HG03135 (cell line): Measurements from ENCODE around the gene MYMX.

Source experiments
- ATAC-seq: cut with Tn5 transposase; IDR thresholded peaks from one replicate; pipeline ENCODE4 v1.9.1; 2021; ENCODE audit warnings: mild to moderate bottlenecking, moderate library complexity; ENCODE audit not compliant: unreplicated experiment

MYMX gene

GRCh38 chr6:44249082-44249748 lies 32.5 kb downstream of the MYMX start:
- no peak for ATAC-seq

GRCh38 chr6:44250067-44250717 lies 33.5 kb downstream of the MYMX start:
- ATAC-seq = no peak

GRCh38 chr6:44250718-44251123 lies 34.0 kb downstream of the MYMX start:
- ATAC-seq = no peak

- ATAC-seq = no peak
Observed at GRCh38 chr6:44251576-44252524, 35.1 kb downstream of the MYMX start.

DNA sequence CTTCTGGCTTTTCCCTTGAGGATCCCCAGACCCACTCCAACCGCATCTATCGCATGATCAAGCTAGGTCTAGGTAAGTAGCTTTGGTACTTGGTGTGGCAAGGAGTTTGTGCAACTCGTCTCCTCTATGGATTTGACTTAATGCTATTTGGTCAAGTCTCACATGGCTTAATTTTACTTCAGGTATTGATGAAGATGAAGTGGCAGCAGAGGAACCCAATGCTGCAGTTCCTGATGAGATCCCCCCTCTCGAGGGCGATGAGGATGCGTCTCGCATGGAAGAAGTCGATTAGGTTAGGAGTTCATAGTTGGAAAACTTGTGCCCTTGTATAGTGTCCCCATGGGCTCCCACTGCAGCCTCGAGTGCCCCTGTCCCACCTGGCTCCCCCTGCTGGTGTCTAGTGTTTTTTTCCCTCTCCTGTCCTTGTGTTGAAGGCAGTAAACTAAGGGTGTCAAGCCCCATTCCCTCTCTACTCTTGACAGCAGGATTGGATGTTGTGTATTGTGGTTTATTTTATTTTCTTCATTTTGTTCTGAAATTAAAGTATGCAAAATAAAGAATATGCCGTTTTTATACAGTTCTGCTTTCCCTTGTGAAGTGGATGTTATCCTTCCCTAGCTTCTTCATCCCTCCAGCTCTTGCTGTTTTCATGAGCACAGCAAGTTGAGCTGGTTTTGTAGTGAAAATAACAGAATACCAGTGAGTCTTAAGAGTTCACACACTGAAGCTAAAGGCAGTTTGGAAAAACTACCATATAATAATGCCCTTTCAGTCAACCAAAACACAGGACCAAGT lies 36.8 kb downstream of the MYMX start:
- ATAC-seq = no peak

DNA sequence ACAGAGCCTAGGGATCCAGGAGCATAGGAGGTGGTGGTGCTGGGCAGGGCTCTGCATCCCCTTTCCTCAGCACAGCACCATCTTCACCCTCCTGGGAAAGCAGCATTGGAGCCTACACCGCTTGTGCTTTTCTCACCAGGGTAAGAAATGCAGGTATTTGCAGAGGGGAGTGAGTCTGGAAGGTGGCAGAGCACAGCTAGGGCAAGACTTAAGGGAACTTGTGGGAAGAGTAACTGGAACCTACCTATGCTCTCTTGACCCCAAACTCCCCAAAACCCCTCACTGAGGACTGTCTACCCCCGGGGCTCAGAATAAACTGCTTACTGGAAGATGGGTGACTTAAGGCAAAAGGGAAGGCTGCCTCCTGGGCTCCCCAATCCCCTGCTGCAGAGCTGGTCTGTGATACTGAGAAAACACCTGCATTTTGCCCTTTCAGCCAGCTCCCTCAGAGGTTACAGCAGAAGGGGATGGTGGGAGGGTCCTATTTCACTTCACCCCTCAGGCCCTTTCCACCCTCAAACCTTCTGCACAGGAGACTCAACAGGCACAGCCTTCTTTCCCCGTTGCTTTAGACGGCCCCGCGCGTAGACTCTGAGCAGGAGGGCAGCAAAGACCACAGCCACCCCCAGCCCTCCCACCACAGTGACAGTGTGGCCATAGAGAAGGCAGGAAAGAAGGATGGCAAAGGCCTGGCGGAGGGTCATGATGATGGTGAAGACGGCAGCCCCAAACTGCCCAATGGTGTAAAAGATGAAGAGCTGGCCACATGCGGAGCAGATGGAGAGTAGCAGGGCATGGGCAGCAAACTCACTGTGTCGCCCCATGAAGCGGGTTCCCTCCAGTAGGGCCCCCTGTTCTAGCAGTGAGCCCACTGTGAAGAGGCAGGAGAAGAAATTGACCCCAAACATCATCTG lies 37.7 kb downstream of the MYMX start:
- ATAC-seq = no peak

- ATAC-seq = no peak
Observed at GRCh38 chr6:44255105-44255808, 38.5 kb downstream of the MYMX start.

GRCh38 chr6:44255871-44256774 lies 39.4 kb downstream of the MYMX start:
- no peak for ATAC-seq

DNA sequence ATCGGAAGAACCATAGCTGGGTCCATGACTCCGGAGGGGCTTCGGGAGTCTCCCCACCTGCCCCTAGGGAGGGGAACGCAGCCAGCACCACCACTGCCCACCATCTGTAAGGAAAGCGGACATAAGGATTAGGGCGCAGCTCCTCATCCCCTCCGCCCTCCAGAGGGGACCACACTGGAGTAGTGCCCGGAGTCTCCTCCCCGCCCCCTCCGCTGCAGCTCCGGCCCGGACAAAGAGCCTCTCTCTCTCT lies 40.0 kb downstream of the MYMX start:
- no peak for ATAC-seq

- ATAC-seq = peak; percentile 35
Observed at GRCh38 chr6:44257025-44257752, 40.5 kb downstream of the MYMX start, which contains the start of gene SLC35B2. SLC35B2 (minus strand) TSS chr6:44257528; CDS start chr6:44257410, 118 bp downstream.

DNA sequence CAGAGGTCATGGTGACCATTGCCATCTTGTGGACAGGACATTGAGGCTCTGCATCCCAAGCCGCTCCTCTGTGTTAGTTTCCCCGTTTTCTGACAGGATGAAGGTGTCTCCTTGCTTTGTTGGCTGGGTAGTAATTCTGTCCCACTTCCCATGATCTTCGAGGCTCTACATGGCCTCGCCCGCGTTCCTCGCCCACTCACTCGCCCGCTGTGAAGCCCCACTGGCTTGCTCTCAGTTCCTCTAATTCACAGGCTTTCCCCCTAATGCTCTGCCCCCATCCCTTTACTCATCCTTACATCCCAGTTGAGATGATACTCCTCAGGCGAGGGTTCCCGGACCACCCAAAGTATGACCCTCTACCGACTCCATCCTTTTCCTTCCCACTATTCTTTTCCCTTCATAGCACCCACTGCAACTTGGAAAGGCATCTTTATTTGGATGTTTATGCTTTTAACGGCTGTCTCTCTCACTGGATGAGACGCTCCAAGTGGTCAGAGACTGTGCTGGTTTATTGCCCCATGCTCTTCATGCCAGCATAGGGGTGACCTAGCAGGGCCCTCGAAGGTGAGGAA lies 41.1 kb downstream of the MYMX start:
- peak; percentile 13 for ATAC-seq

- no peak for ATAC-seq
Observed at GRCh38 chr6:44258325-44258863, 41.7 kb downstream of the MYMX start.

GRCh38 chr6:44258921-44259320 lies 42.2 kb downstream of the MYMX start:
- ATAC-seq = no peak

DNA sequence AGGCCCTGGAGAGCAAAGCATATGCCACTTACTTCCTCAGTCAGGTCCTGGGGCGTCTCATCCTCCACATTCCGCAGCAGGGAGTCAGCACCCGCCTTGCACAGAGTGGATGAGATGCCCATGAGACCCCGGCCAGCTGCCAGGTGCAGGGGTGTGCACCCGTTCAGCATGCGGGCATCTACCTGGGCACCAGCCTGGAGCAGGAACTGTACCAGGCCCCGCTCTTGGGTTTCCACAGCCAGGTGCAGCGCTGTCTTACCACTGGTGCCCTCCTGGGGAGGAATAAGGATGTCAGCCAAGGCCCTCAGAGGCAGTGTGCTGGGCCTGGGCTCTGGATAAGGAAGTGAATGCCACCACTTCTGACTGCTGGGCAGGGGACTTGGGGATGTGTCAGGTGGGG lies 43.3 kb downstream of the MYMX start:
- no peak for ATAC-seq

DNA sequence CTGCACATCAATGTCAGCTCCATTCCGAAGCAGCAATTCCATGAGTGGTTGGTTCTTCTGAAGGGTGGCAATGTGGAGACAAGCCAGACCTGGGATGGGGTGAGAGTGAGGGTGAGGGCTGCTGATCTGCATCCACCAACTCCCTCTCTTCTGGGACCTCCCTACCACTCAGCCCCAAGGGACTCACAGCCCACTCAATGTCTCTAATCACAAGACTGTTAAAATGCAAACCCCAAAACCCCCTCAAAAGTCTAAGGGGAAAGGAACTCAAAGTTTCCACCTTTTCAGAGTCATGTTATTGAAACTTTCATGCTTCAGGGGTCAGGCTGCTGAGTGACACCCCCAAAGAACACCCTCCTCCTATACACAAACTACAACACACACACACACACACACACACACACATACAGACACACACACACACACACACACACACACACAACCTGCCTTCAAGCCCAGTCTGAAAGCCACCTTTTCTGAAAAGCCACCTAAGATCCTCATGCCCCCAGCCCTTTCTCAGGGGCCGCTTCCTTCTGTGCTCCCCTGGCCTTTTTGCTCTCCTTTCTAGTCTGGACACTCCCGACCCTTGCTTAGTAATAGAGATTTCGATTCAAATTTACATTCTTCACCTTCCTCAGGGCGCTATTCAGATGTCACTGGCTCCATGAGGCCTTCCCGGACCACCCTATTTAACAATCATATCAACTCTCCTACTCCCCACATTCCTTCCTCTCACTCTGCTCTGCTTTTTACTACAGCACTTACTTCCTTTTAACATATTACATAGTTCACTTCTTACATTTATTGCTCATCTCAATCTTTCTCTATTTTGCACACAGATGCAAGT lies 43.9 kb downstream of the MYMX start:
- ATAC-seq = no peak

GRCh38 chr6:44261581-44261980 lies 44.9 kb downstream of the MYMX start:
- no peak for ATAC-seq
